ENCODE results near the gene ANKRD22. TPM values are rescaled to one million over a fixed set of nuclear protein-coding genes. Genes with fewer than 3 reads are reported as not detected.

Gene ANKRD22
- total and polyA plus RNA-seq, 10 of the 15 experiments (the other 5 are each of a cell fraction or from before 2014, with no cell fraction given): 0.30 to 1.3 (median 0.71) TPM

GRCh38 chr10:88804083-88804812 is 47.4 kb downstream of the ANKRD22 start:
- no peak for DNase-seq (ENCODE audit: low read depth, low spot score)
- no peaks in the 10 kb centered on the region for H3K36me3 ChIP-seq (ENCODE audit: control insufficient read depth in 2 of 2, insufficient read depth in 2 of 2, low read length in 1 of 2)
- ChIA-PET CTCF (interaction anchor here (1.0 to 2.4 kb wide), 4 partner anchors 34 to 116 kb away, joined by 3 to 9 read pairs (median 6); no protein-coding TSS in a partner anchor), POLR2A (interaction anchor here (0.6 to 0.7 kb wide), 2 partner anchors 104 to 115 kb away, joined by 5 to 10 read pairs; no protein-coding TSS in a partner anchor), RAD21 (ENCODE audit: unreplicated experiment) (interaction anchor here (1.1 to 1.2 kb wide), 2 partner anchors 9 to 117 kb away, joined by 3 to 4 read pairs; no protein-coding TSS in a partner anchor), SMC1A (ENCODE audit: uncharacterized antibody, unreplicated experiment) (interaction anchor here (0.8 to 1.9 kb wide), 4 partner anchors 10 to 117 kb away, joined by 3 to 4 read pairs (median 3); no protein-coding TSS in a partner anchor)
- H3K4me1 ChIP-seq (ENCODE audit: control insufficient read depth, insufficient read depth, low read length): no peaks in the 10 kb centered on the region
- no peak overlapping the region for H3K27ac ChIP-seq (ENCODE audit: control insufficient read depth, insufficient read depth)
- no peak overlapping the region for H3K4me3 ChIP-seq
- ATAC-seq: no peak
- H3K27me3 ChIP-seq (replicated peaks in 1 of 2; ENCODE audit: control insufficient read depth in 2 of 2, insufficient read depth in 2 of 2, low read length in 1 of 2): no peaks in the 10 kb centered on the region
- no peak overlapping the region for H3K9ac ChIP-seq (ENCODE audit: control insufficient read depth, insufficient read depth, low read length)
- no TSS peak for BruUV-seq (replicated peaks)
- FAIRE-seq: no peak
- H3K79me2 ChIP-seq (ENCODE audit: control insufficient read depth, insufficient read depth, low read length): no peaks in the 10 kb centered on the region
- whole genome bisulfite sequencing (ENCODE audit: insufficient coverage, insufficient replicate concordance, low lambda C conversion rate, missing lambda C conversion rate): 48% methylated on average over 6 of the region's 6 CpGs
- in situ Hi-C loops (cut with MboI) (no loop called here), intact Hi-C loops (cut with micrococcal nuclease; ENCODE audit: unreplicated experiment) (no loop called here)
- H2AFZ ChIP-seq (ENCODE audit: control insufficient read depth, low read depth, low read length): no peak overlapping the region
- no peak overlapping the region for H3K4me2 ChIP-seq (ENCODE audit: control insufficient read depth, insufficient read depth)
- no peaks in the 10 kb centered on the region for H3K9me3 ChIP-seq (replicated peaks; ENCODE audit: control insufficient read depth, insufficient read depth, low read length)
- H4K20me1 ChIP-seq (ENCODE audit: control insufficient read depth, insufficient read depth): no peaks in the 10 kb centered on the region
- TF ChIP-seq E2F8 (IDR thresholded peaks at IDR 0.05; ENCODE audit: low read depth, partially characterized antibody): no peak
- TF ChIP-seq RBBP5 (conservative IDR thresholded peaks at IDR 0.05): no peak
- no peak for TF ChIP-seq RAD21 (IDR thresholded peaks at IDR 0.05; ENCODE audit: insufficient read depth, low read depth, low read length)
- TF ChIP-seq, protein P1, sequence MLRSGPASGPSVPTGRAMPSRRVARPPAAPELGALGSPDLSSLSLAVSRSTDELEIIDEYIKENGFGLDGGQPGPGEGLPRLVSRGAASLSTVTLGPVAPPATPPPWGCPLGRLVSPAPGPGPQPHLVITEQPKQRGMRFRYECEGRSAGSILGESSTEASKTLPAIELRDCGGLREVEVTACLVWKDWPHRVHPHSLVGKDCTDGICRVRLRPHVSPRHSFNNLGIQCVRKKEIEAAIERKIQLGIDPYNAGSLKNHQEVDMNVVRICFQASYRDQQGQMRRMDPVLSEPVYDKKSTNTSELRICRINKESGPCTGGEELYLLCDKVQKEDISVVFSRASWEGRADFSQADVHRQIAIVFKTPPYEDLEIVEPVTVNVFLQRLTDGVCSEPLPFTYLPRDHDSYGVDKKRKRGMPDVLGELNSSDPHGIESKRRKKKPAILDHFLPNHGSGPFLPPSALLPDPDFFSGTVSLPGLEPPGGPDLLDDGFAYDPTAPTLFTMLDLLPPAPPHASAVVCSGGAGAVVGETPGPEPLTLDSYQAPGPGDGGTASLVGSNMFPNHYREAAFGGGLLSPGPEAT (IDR thresholded peaks at IDR 0.05; ENCODE audit: low read depth): no peak
- no peak for TF ChIP-seq WRNIP1 (IDR thresholded peaks at IDR 0.05; ENCODE audit: borderline replicate concordance, low read depth, low read length)
- TF ChIP-seq LARP7 (IDR thresholded peaks at IDR 0.05): no peak
- no peak for TF ChIP-seq SKIL (IDR thresholded peaks at IDR 0.05; ENCODE audit: low read depth, poor library complexity, severe bottlenecking)
- no peak for TF ChIP-seq SRF (IDR thresholded peaks at IDR 0.05; ENCODE audit: low read depth in 2 of 2, low read length in 2 of 2)
- no peak for TF ChIP-seq BMI1 (IDR thresholded peaks at IDR 0.05; ENCODE audit: borderline replicate concordance)
- TF ChIP-seq, protein P2, sequence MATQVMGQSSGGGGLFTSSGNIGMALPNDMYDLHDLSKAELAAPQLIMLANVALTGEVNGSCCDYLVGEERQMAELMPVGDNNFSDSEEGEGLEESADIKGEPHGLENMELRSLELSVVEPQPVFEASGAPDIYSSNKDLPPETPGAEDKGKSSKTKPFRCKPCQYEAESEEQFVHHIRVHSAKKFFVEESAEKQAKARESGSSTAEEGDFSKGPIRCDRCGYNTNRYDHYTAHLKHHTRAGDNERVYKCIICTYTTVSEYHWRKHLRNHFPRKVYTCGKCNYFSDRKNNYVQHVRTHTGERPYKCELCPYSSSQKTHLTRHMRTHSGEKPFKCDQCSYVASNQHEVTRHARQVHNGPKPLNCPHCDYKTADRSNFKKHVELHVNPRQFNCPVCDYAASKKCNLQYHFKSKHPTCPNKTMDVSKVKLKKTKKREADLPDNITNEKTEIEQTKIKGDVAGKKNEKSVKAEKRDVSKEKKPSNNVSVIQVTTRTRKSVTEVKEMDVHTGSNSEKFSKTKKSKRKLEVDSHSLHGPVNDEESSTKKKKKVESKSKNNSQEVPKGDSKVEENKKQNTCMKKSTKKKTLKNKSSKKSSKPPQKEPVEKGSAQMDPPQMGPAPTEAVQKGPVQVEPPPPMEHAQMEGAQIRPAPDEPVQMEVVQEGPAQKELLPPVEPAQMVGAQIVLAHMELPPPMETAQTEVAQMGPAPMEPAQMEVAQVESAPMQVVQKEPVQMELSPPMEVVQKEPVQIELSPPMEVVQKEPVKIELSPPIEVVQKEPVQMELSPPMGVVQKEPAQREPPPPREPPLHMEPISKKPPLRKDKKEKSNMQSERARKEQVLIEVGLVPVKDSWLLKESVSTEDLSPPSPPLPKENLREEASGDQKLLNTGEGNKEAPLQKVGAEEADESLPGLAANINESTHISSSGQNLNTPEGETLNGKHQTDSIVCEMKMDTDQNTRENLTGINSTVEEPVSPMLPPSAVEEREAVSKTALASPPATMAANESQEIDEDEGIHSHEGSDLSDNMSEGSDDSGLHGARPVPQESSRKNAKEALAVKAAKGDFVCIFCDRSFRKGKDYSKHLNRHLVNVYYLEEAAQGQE (IDR thresholded peaks at IDR 0.05; ENCODE audit: low read depth, low read length): no peak

All from GM12878 (cell line).